ENCODE results near the gene DCP1B.
"Not testable (repeated sequence)": the region's sequence is repeated elsewhere in the genome, so short reads cannot be mapped to it uniquely, and the experiment has no call there.

The DCP1B gene

GRCh38 chr12:1974812-1975211, 29.4 kb downstream of the DCP1B start:
- no peak for DNase-seq (ENCODE audit: low read depth in 2 of 2)

- DNase-seq (ENCODE audit: low read depth in 2 of 2), result no peak
Observed at GRCh38 chr12:1972856-1973317, 31.4 kb downstream of the DCP1B start.

GRCh38 chr12:1972260-1972659, 32.0 kb downstream of the DCP1B start:
- no peak for DNase-seq (ENCODE audit: low read depth in 2 of 2)

GRCh38 chr12:1970331-1970900, 33.8 kb downstream of the DCP1B start:
- no peak for DNase-seq (ENCODE audit: low read depth in 2 of 2)

- DNase-seq (ENCODE audit: low read depth in 2 of 2), result no peak
Observed at GRCh38 chr12:1966561-1967226, 37.6 kb downstream of the DCP1B start.

GRCh38 chr12:1965916-1966315, 38.3 kb downstream of the DCP1B start:
- no peak for DNase-seq (ENCODE audit: low read depth in 2 of 2)

- no peak for DNase-seq (ENCODE audit: low read depth in 2 of 2)
Observed at GRCh38 chr12:1962051-1963020, 41.9 kb downstream of the DCP1B start.

GRCh38 chr12:1956716-1957115, 47.5 kb downstream of the DCP1B start:
- no peak for DNase-seq (ENCODE audit: low read depth in 2 of 2)

- DNase-seq (ENCODE audit: low read depth in 2 of 2), result no peak
Observed at GRCh38 chr12:1949771-1950470, 54.3 kb downstream of the DCP1B start.

GRCh38 chr12:1948883-1949282, 55.4 kb downstream of the DCP1B start:
- DNase-seq (ENCODE audit: low read depth in 2 of 2), result no peak

GRCh38 chr12:1947081-1947480, 57.2 kb downstream of the DCP1B start:
- no peak for DNase-seq (ENCODE audit: low read depth in 2 of 2)

- no peak for DNase-seq (ENCODE audit: low read depth in 2 of 2)
Observed at GRCh38 chr12:1946296-1946695, 58.0 kb downstream of the DCP1B start.

GRCh38 chr12:1945502-1945901, 58.8 kb downstream of the DCP1B start:
- DNase-seq (ENCODE audit: low read depth in 2 of 2), result not testable (repeated sequence)

GRCh38 chr12:1939801-1940607, 64.3 kb downstream of the DCP1B start:
- peak; percentile 76 to 80 for DNase-seq (ENCODE audit: low read depth in 2 of 2)

GRCh38 chr12:1939331-1939730, 64.9 kb downstream of the DCP1B start:
- no peak for DNase-seq (ENCODE audit: low read depth in 2 of 2)

GRCh38 chr12:1937481-1938224, 66.6 kb downstream of the DCP1B start:
- no peak for DNase-seq (ENCODE audit: low read depth in 2 of 2)

- DNase-seq (ENCODE audit: low read depth in 2 of 2), result no peak
Observed at GRCh38 chr12:1936406-1937320, 67.6 kb downstream of the DCP1B start.

GRCh38 chr12:1935700-1936378, 68.4 kb downstream of the DCP1B start:
- no peak for DNase-seq (ENCODE audit: low read depth in 2 of 2)

GRCh38 chr12:1935242-1935641, 69.0 kb downstream of the DCP1B start:
- no peak for DNase-seq (ENCODE audit: low read depth in 2 of 2)

Measured in stimulated activated CD8-positive, alpha-beta memory T cell treated with anti-CD3 and anti-CD28 coated beads, Interleukin-2, amount 100 ng/mL, for 48 hours (primary cell).